HEK293 (cell line): ENCODE data around the gene IGIP.

Experiments
- CTCF ChIA-PET: fragments of 350-600 bp; formaldehyde crosslinking; extraction: SDS; loops from one replicate; lab custom pipeline; 2021; ENCODE audit warnings: antibody characterized with exemption; lab: Yijun Ruan, JAX
- POLR2A ChIA-PET: fragments of 300-600 bp; formaldehyde crosslinking; extraction: SDS; loops from one replicate; lab custom pipeline; 2020; ENCODE audit warnings: antibody characterized with exemption, inconsistent platforms; lab: Yijun Ruan, JAX
- H3K27ac ChIP-seq: fragments of 200-500 bp; sonication (Bioruptor generic); 2 replicates; pipeline ENCODE4 v1.5.1; 2014; ENCODE audit warnings: low read depth, low read length, control low read depth, inconsistent platforms; ENCODE audit errors: extremely low read depth
- H3K36me3 ChIP-seq, 2 experiments: fragments of 200-500 bp in 1 of 2; sonication (Bioruptor generic) in 1 of 2; 1 replicate in 1 of 2; 2 replicates in 1 of 2; pipeline ENCODE4 v1.5.1; 2014 to 2017; ENCODE audit warnings: inconsistent platforms in 2 of 2, low read length in 2 of 2; ENCODE audit not compliant: control insufficient read depth in 2 of 2, insufficient read depth in 1 of 2
- H3K4me1 ChIP-seq: fragments of 200-500 bp; sonication (Bioruptor generic); 2 replicates; pipeline ENCODE4 v1.5.1; 2014; ENCODE audit warnings: mild to moderate bottlenecking, low read length, inconsistent platforms; ENCODE audit not compliant: control insufficient read depth, insufficient read depth
- H3K4me3 ChIP-seq: 2 replicates; pipeline ENCODE4 v1.5.1; 2011; ENCODE audit warnings: low read depth, mild to moderate bottlenecking, control low read depth, low read length, moderate library complexity
- H3K9me3 ChIP-seq: fragments of 200-500 bp; sonication (Bioruptor generic); 2 replicates; pipeline ENCODE4 v1.5.1; 2014; ENCODE audit warnings: low read depth, low read length, inconsistent platforms; ENCODE audit not compliant: control insufficient read depth, insufficient read depth
- CTCF ChIP-seq: fragments of 450-650 bp; formaldehyde crosslinking; IDR thresholded peaks from 2 replicates; pipeline ENCODE4 v1.5.1; 2016; ENCODE audit warnings: missing biosample characterization, missing genetic modification characterization
- GLIS2 ChIP-seq: fragments of 450-650 bp; formaldehyde crosslinking; IDR thresholded peaks from 2 replicates; pipeline ENCODE4 v1.5.1; 2016; ENCODE audit warnings: missing biosample characterization, missing genetic modification characterization
- KLF10 ChIP-seq: fragments of 450-650 bp; IDR thresholded peaks from 2 replicates; pipeline ENCODE4 v1.5.1; 2018; ENCODE audit warnings: missing biosample characterization, mild to moderate bottlenecking, missing genetic modification characterization
- KLF17 ChIP-seq: fragments of 450-650 bp; formaldehyde crosslinking; IDR thresholded peaks from 2 replicates; pipeline ENCODE4 v1.5.1; 2016; ENCODE audit warnings: missing biosample characterization, missing genetic modification characterization
- KLF9 ChIP-seq: fragments of 450-650 bp; formaldehyde crosslinking; IDR thresholded peaks from 2 replicates; pipeline ENCODE4 v1.5.1; 2016; ENCODE audit warnings: missing biosample characterization, missing genetic modification characterization, low read depth
- PRDM10 ChIP-seq: fragments of 450-650 bp; formaldehyde crosslinking; IDR thresholded peaks from 2 replicates; pipeline ENCODE4 v1.5.1; 2016; ENCODE audit warnings: missing biosample characterization, missing genetic modification characterization
- REPIN1 ChIP-seq: fragments of 450-650 bp; formaldehyde crosslinking; IDR thresholded peaks from 2 replicates; pipeline ENCODE4 v1.5.1; 2017; ENCODE audit warnings: missing biosample characterization, missing genetic modification characterization, low read depth
- SP3 ChIP-seq: fragments of 450-650 bp; formaldehyde crosslinking; IDR thresholded peaks from 2 replicates; pipeline ENCODE4 v1.5.1; 2016; ENCODE audit warnings: missing biosample characterization, missing genetic modification characterization
- ZBTB1 ChIP-seq: fragments of 450-650 bp; formaldehyde crosslinking; IDR thresholded peaks from 2 replicates; pipeline ENCODE4 v1.5.1; 2016; ENCODE audit warnings: missing biosample characterization, missing genetic modification characterization
- ZBTB11 ChIP-seq: fragments of 450-650 bp; formaldehyde crosslinking; conservative IDR thresholded peaks from 2 replicates; pipeline ENCODE4 v1.5.1; 2016; ENCODE audit warnings: low read depth, missing biosample characterization, missing genetic modification characterization
- ZBTB17 ChIP-seq: fragments of 450-650 bp; formaldehyde crosslinking; IDR thresholded peaks from 2 replicates; pipeline ENCODE4 v1.5.1; 2016; ENCODE audit warnings: missing biosample characterization, missing genetic modification characterization
- ZEB2 ChIP-seq: fragments of 450-650 bp; formaldehyde crosslinking; IDR thresholded peaks from 2 replicates; pipeline ENCODE4 v1.5.1; 2016; ENCODE audit warnings: missing biosample characterization, missing genetic modification characterization
- ZFP69B ChIP-seq: fragments of 450-650 bp; formaldehyde crosslinking; IDR thresholded peaks from 2 replicates; pipeline ENCODE4 v1.5.1; 2016; ENCODE audit warnings: missing biosample characterization, missing genetic modification characterization
- ZNF10 ChIP-seq: fragments of 450-650 bp; formaldehyde crosslinking; IDR thresholded peaks from 2 replicates; pipeline ENCODE4 v1.5.1; 2017; ENCODE audit warnings: missing biosample characterization, missing genetic modification characterization
- ZNF132 ChIP-seq: fragments of 450-650 bp; formaldehyde crosslinking; IDR thresholded peaks from 2 replicates; pipeline ENCODE4 v1.5.1; 2017; ENCODE audit warnings: missing biosample characterization, missing genetic modification characterization, borderline replicate concordance
- ZNF146 ChIP-seq: fragments of 450-650 bp; formaldehyde crosslinking; IDR thresholded peaks from 2 replicates; pipeline ENCODE4 v1.5.1; 2016; ENCODE audit warnings: missing biosample characterization, missing genetic modification characterization
- ZNF223 ChIP-seq: fragments of 450-650 bp; formaldehyde crosslinking; IDR thresholded peaks from 2 replicates; pipeline ENCODE4 v1.5.1; 2016; ENCODE audit warnings: missing biosample characterization, missing genetic modification characterization
- ZNF280D ChIP-seq: fragments of 450-650 bp; formaldehyde crosslinking; IDR thresholded peaks from 2 replicates; pipeline ENCODE4 v1.5.1; 2016; ENCODE audit warnings: missing biosample characterization, missing genetic modification characterization
- ZNF324 ChIP-seq: fragments of 450-650 bp; formaldehyde crosslinking; IDR thresholded peaks from 2 replicates; pipeline ENCODE4 v1.5.1; 2016; ENCODE audit warnings: missing biosample characterization, missing genetic modification characterization
- ZNF341 ChIP-seq: fragments of 450-650 bp; formaldehyde crosslinking; IDR thresholded peaks from 2 replicates; pipeline ENCODE4; 2016; ENCODE audit warnings: low read depth, missing biosample characterization, missing genetic modification characterization
- ZNF600 ChIP-seq: fragments of 450-650 bp; formaldehyde crosslinking; IDR thresholded peaks from 2 replicates; pipeline ENCODE4 v1.5.1; 2016; ENCODE audit warnings: missing biosample characterization, missing genetic modification characterization
- ZNF76 ChIP-seq: fragments of 450-650 bp; formaldehyde crosslinking; IDR thresholded peaks from 2 replicates; pipeline ENCODE4; 2016; ENCODE audit warnings: low read depth, missing biosample characterization, missing genetic modification characterization, borderline replicate concordance
- ZNF768 ChIP-seq: fragments of 450-650 bp; formaldehyde crosslinking; IDR thresholded peaks from 2 replicates; pipeline ENCODE4 v1.5.1; 2018; ENCODE audit warnings: missing biosample characterization, mild to moderate bottlenecking, missing genetic modification characterization
- ZXDB ChIP-seq: fragments of 450-650 bp; formaldehyde crosslinking; IDR thresholded peaks from 2 replicates; pipeline ENCODE4 v1.5.1; 2016; ENCODE audit warnings: missing biosample characterization, missing genetic modification characterization

Gene IGIP

GRCh38 chr5:140111011-140111858 is 14.5 kb upstream of the IGIP start:
- peaks cover 19% of the 10 kb centered on the region for H3K4me1 ChIP-seq
- H3K4me3 ChIP-seq: peak overlapping the region; percentile 9; the same call in 1 of the 2 replicates
- H3K36me3 ChIP-seq: peaks cover 0 to 5% of the 10 kb centered on the region in 2 experiments; a peak in 2 of 3 replicates
- ChIA-PET CTCF (interaction anchor here (0.6 to 8.1 kb wide), 5 partner anchors 12 to 145 kb away, joined by 3 to 68 read pairs (median 6); no protein-coding TSS in a partner anchor), POLR2A (no interaction called here)
- H3K9me3 ChIP-seq: no peaks in the 10 kb centered on the region
- peak overlapping the region; percentile 56 for H3K27ac ChIP-seq
- TF ChIP-seq ZNF10 (tag by site-specific recombination) (peak; percentile 21; the same call in 1 of the 2 replicates), ZNF76 (peak; percentile 88), ZNF341 (tag by site-specific recombination) (no peak), GLIS2 (tag by site-specific recombination) (no peak), ZNF132 (tag by site-specific recombination) (no peak), KLF9 (tag by site-specific recombination) (0 out of 2 replicates have a peak, but pooled peaks have one; percentile 17), ZNF223 (tag by site-specific recombination) (no peak), ZBTB1 (tag by site-specific recombination) (no peak), ZNF280D (no peak), REPIN1 (no peak), CTCF (tag by site-specific recombination) (no peak), KLF17 (tag by site-specific recombination) (peak; percentile 15; the same call in 1 of the 2 replicates), ZNF324 (tag by site-specific recombination) (no peak), ZNF768 (tag by site-specific recombination) (no peak), SP3 (peak; percentile 47), ZXDB (tag by site-specific recombination) (0 out of 2 replicates have a peak, but pooled peaks have one; percentile 26), KLF10 (tag by site-specific recombination) (peak; percentile 58; the same call in 1 of the 2 replicates), ZEB2 (tag by site-specific recombination) (peak; percentile 60; the same call in 1 of the 2 replicates), ZBTB11 (tag by site-specific recombination) (no peak), ZBTB17 (peak; percentile 44), PRDM10 (tag by site-specific recombination) (peak; percentile 42; the same call in 1 of the 2 replicates), ZNF600 (tag by site-specific recombination) (0 out of 2 replicates have a peak, but pooled peaks have one; percentile 52), ZNF146 (tag by site-specific recombination) (no peak), ZFP69B (0 out of 2 replicates have a peak, but pooled peaks have one; percentile 10)
